SK-N-SH (cell line): ENCODE data around the gene UBALD1. TPM values are rescaled to one million over a fixed set of nuclear protein-coding genes. Genes with fewer than 3 reads are reported as not detected.
A peak's percentile ranks its signal among the peaks of the same experiment; 100 is the strongest.

Experiments
- CTCF ChIA-PET: fragments of 300-600, 350-600 bp; formaldehyde crosslinking; extraction: SDS; loops from one replicate; lab custom pipeline; 2021; lab: Yijun Ruan, JAX
- POLR2A ChIA-PET: fragments of 350-600 bp; sonication (Branson Sonifier 250); formaldehyde crosslinking; extraction: SDS; loops from one replicate; lab custom pipeline; 2020; ENCODE audit warnings: antibody characterized with exemption, inconsistent platforms; lab: Yijun Ruan, JAX
- DNase-seq: peaks from one replicate; pipeline ENCODE4 v3.0.0; 2012
- H2AFZ ChIP-seq: fragments of 200-600 bp; sonication (generic); 2 replicates; pipeline ENCODE4 v1.8.1; 2016; ENCODE audit warnings: antibody characterized with exemption, mild to moderate bottlenecking, low read depth
- H3F3A ChIP-seq: fragments of 200-600 bp; sonication (generic); replicated peaks from 2 replicates; pipeline ENCODE3; 2016; ENCODE audit warnings: antibody characterized with exemption, mild to moderate bottlenecking; ENCODE audit not compliant: insufficient read depth
- H3K27ac ChIP-seq, 2 experiments: fragments of 200-500 bp in 1 of 2; fragments of 200-600 bp in 1 of 2; sonication (Bioruptor generic) in 1 of 2; sonication (generic), shearing (Covaris generic) in 1 of 2; 2 replicates each; pipeline versions ENCODE4 v1.5.1 to v1.6.1; 2014 to 2016; ENCODE audit warnings: low read depth in 2 of 2, inconsistent platforms in 1 of 2, low read length in 1 of 2, mild to moderate bottlenecking in 1 of 2, mixed read lengths in 1 of 2
- H3K27me3 ChIP-seq: fragments of 200-600 bp; sonication (generic), shearing (Covaris generic); 2 replicates; pipeline ENCODE4 v1.6.1; 2016; ENCODE audit warnings: mixed run types; ENCODE audit not compliant: insufficient read depth
- H3K36me3 ChIP-seq, 2 experiments: fragments of 200-500 bp in 1 of 2; fragments of 200-600 bp in 1 of 2; sonication (Bioruptor generic) in 1 of 2; sonication (generic) in 1 of 2; replicated peaks in 1 of 2; 2 replicates each; pipeline versions ENCODE3 to v1.5.1; 2014 to 2016; ENCODE audit warnings: low read length in 1 of 2, mild to moderate bottlenecking in 1 of 2; ENCODE audit not compliant: insufficient read depth in 2 of 2, control insufficient read depth in 1 of 2
- H3K4me1 ChIP-seq, 2 experiments: fragments of 200-500 bp in 1 of 2; fragments of 200-600 bp in 1 of 2; sonication (Bioruptor generic) in 1 of 2; sonication (generic), shearing (Covaris generic) in 1 of 2; 2 replicates each; pipeline versions ENCODE4 v1.5.1 to v1.6.1; 2014 to 2016; ENCODE audit warnings: low read depth in 1 of 2, low read length in 1 of 2, mixed run types in 1 of 2; ENCODE audit not compliant: insufficient read depth in 2 of 2, control insufficient read depth in 1 of 2
- H3K4me2 ChIP-seq: fragments of 200-600 bp; sonication (generic), shearing (Covaris generic); 2 replicates; pipeline ENCODE4 v1.6.1; 2017; ENCODE audit warnings: mixed run types
- H3K4me3 ChIP-seq, 2 experiments: fragments of 200-500 bp in 1 of 2; fragments of 200-600 bp in 1 of 2; sonication (Bioruptor generic) in 1 of 2; sonication (generic), shearing (Covaris generic) in 1 of 2; 2 replicates each; pipeline versions ENCODE4 v1.5.1 to v1.8.1; 2014 to 2016; ENCODE audit warnings: low read depth in 2 of 2, inconsistent platforms in 1 of 2, low read length in 1 of 2, mild to moderate bottlenecking in 1 of 2, mixed read lengths in 1 of 2, moderate library complexity in 1 of 2
- H3K79me2 ChIP-seq: fragments of 200-600 bp; sonication (generic); 2 replicates; pipeline ENCODE4 v1.8.1; 2017; ENCODE audit warnings: mild to moderate bottlenecking; ENCODE audit not compliant: insufficient read depth
- H3K9ac ChIP-seq: fragments of 200-600 bp; sonication (generic); 2 replicates; pipeline ENCODE4 v1.6.1; 2017; ENCODE audit warnings: mixed run types
- H3K9me2 ChIP-seq: fragments of 200-600 bp; sonication (generic); 2 replicates; pipeline ENCODE4 v1.6.1; 2017; ENCODE audit warnings: mixed run types
- H3K9me3 ChIP-seq: fragments of 200-600 bp; sonication (generic); 2 replicates; pipeline ENCODE4 v1.6.1; 2017; ENCODE audit warnings: mixed run types, mild to moderate bottlenecking, moderate library complexity
- H4K20me1 ChIP-seq: fragments of 200-600 bp; sonication (generic); 2 replicates; pipeline ENCODE4 v1.6.1; 2017; ENCODE audit warnings: mild to moderate bottlenecking, mixed run types; ENCODE audit not compliant: insufficient read depth
- CTCF ChIP-seq: fragments of 200-600 bp; sonication (generic); IDR thresholded peaks from 2 replicates; pipeline ENCODE4 v1.6.1; 2017; ENCODE audit warnings: antibody characterized with exemption, mild to moderate bottlenecking, moderate library complexity
- ELF1 ChIP-seq: IDR thresholded peaks from 2 replicates; pipeline ENCODE4 v1.4.0; 2012
- EP300 ChIP-seq, 2 experiments: IDR thresholded peaks; 2 replicates each; pipeline versions ENCODE4 v1.4.0 to v1.6.1; 2012; ENCODE audit warnings: borderline replicate concordance in 1 of 2, low read depth in 1 of 2, low read length in 1 of 2
- FOSL2 ChIP-seq: IDR thresholded peaks from 2 replicates; pipeline ENCODE4 v1.4.0; 2012; ENCODE audit warnings: low read depth, mild to moderate bottlenecking, moderate library complexity, borderline replicate concordance
- NFIC ChIP-seq: IDR thresholded peaks from 2 replicates; pipeline ENCODE4 v1.4.0; 2012; ENCODE audit warnings: borderline replicate concordance
- NRF1 ChIP-seq: IDR thresholded peaks from 2 replicates; pipeline ENCODE4 v1.6.1; 2012; ENCODE audit warnings: low read depth, mild to moderate bottlenecking, low read length
- REST ChIP-seq: IDR thresholded peaks from 2 replicates; pipeline ENCODE4 v1.6.1; 2012; ENCODE audit warnings: mild to moderate bottlenecking, low read depth, low read length, moderate library complexity
- RFX5 ChIP-seq: IDR thresholded peaks from 2 replicates; pipeline ENCODE4 v1.6.1; 2012; ENCODE audit warnings: mild to moderate bottlenecking, improper control_type of control experiment, low read length
- RXRA ChIP-seq: IDR thresholded peaks from 2 replicates; pipeline ENCODE4 v1.4.0; 2012; ENCODE audit warnings: low read depth, mild to moderate bottlenecking, borderline replicate concordance
- TCF12 ChIP-seq: IDR thresholded peaks from 2 replicates; pipeline ENCODE4 v1.4.0; 2012
- WGBS: methylation state at CpG from one replicate; pipeline ENCODE4 v1.1.6; 2017; ENCODE audit warnings: low lambda C conversion rate; 5-methylcytosine and 5-hydroxymethylcytosine counted together
- polyA plus RNA-seq, 3 experiments: library from polyadenylated mRNA; depleted of rRNA; stranded (reverse); fragments of >200 nt; gene quantifications; 2 replicates each; pipeline ENCODE4 v1.2.3, GENCODE V29; 2012
- TF ChIP-seq, protein P1 (sequence below): IDR thresholded peaks from 2 replicates; pipeline ENCODE4 v1.4.0; 2012; ENCODE audit warnings: low read depth, borderline replicate concordance

UBALD1 gene
- polyA plus RNA-seq, 1 of the 3 experiments (the other 2 are of a cell fraction): 16.7 TPM

GRCh38 chr16:4611337-4612021 lies 3.2 kb downstream of the UBALD1 start:
- no peaks in the 10 kb centered on the region for H3K9me2 ChIP-seq
- POLR2A ChIA-PET: no interaction called here
- H3K36me3 ChIP-seq: peaks cover 0 to 16% of the 10 kb centered on the region in 2 experiments
- no peaks in the 10 kb centered on the region for H3K27me3 ChIP-seq
- CTCF ChIA-PET: interaction anchor here (0.8 kb wide), 1 partner anchor 13 kb away, joined by 3 read pairs; the partner anchor contains the start of gene MGRN1
- WGBS: 97% methylated on average over 17 of the region's 22 CpGs
- no peak overlapping the region for H2AFZ ChIP-seq
- H3K9ac ChIP-seq: no peak overlapping the region
- H4K20me1 ChIP-seq: peaks cover 40% of the 10 kb centered on the region
- H3F3A ChIP-seq: peaks cover 5% of the 10 kb centered on the region
- H3K27ac ChIP-seq: no peak overlapping the region
- peak; percentile 38 for DNase-seq
- H3K79me2 ChIP-seq: peaks cover 42% of the 10 kb centered on the region
- TF ChIP-seq EP300 (IDR thresholded peaks at IDR 0.05; ENCODE audit: borderline replicate concordance in 1 of 2, low read depth in 1 of 2, low read length in 1 of 2) (no peak), CTCF (no peak), ELF1 (no peak), REST (no peak), NRF1 (no peak), FOSL2 (no peak), TCF12 (no peak), RFX5 (no peak), RXRA (no peak), NFIC (no peak)
- TF ChIP-seq, protein P1, sequence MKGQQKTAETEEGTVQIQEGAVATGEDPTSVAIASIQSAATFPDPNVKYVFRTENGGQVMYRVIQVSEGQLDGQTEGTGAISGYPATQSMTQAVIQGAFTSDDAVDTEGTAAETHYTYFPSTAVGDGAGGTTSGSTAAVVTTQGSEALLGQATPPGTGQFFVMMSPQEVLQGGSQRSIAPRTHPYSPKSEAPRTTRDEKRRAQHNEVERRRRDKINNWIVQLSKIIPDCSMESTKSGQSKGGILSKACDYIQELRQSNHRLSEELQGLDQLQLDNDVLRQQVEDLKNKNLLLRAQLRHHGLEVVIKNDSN: no peak
- no peak overlapping the region for H3K4me2 ChIP-seq
- H3K4me1 ChIP-seq: peaks cover 8 to 27% of the 10 kb centered on the region in 2 experiments; a peak in 1 of 4 replicates
- H3K4me3 ChIP-seq: no peak overlapping the region
- no peaks in the 10 kb centered on the region for H3K9me3 ChIP-seq
